Stimulated activated CD4-positive, alpha-beta T cell treated with anti-CD3 and anti-CD28 coated beads, Interleukin-1b, Interleukin-23, amount 100 ng/mL, for 4 hours (primary cell): ENCODE data around the gene RNF130.
"Not testable (repeated sequence)": the region's sequence is repeated elsewhere in the genome, so short reads cannot be mapped to it uniquely, and the experiment has no call there.

Experiments used
- DNase-seq, 2 donors: peaks; one replicate each; pipeline ENCODE4 v3.0.0-alpha.2; 2020; ENCODE audit warnings: low read depth in 2 of 2

The RNF130 gene

DNA sequence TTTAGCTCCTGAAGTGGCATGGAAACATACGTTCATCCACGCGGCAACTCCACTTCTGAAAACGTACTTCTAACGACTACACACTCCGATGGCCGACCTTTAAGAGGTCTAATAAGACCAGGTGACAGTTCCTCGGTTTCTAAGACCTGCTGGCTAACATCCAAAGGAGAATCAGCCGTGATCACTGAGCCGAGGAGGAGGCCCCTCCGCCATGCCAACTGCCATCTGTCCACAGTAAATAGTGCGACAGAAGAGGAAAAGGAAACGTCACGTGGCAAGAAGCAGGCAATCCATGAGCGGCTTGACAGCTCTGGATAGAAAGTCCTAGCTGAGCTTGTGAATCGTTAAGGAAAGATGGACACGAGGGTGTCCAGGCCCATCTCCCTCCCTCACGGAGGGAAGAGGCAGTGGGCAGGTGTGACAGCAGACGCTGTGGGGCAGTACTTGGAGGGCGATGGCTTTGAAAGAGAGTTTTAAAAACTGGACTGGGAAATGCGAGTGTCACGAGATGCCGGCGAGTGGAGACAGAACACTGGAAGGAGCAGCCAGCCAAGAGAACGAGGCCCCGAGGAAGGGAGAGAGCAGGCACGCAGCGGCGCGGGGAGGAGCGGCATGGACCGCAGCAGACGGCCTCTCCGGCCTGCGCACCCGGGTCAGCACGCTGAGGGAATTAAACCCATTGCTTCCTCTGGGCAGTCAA lies 97.2 kb downstream of the RNF130 start:
- no peak for DNase-seq

DNA sequence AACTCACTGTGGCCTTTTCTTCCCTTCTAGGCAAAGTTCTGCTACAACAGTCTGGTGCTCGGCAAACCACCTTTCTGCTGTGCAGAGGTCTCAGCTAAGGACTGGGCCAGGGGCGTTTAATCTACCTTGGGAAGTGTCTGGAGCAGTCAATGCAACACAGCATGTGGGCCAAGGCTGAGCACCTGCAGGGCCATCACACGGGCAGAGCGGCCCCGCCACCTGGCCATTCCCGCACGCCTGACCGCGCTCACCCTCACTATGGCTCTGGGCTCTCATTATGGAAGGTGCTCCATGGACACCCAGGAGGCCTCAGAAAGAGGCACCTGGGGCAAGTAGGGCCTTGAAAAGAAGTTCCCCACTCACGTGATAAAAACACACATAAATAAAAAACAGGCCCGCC lies 98.2 kb downstream of the RNF130 start:
- no peak for DNase-seq

DNA sequence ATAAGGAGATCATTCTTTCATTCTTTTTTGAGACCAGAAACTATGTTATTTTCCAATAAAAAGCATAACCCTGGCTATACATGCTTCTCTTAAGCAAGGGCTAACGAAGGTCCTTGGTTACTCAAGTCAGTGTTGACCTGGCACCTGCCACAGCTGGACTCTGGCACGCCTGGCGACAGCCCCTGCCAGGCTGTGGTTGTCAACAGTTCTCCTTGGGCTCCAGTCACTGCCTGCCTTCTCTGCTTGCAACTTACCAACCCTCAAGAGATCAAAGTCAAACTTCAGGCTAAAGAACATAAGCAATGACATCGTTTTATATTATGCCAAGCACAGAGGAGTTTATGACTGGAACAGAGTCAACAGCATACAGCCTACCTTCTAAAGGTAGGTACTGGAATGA lies 102.4 kb downstream of the RNF130 start:
- no peak for DNase-seq

DNA sequence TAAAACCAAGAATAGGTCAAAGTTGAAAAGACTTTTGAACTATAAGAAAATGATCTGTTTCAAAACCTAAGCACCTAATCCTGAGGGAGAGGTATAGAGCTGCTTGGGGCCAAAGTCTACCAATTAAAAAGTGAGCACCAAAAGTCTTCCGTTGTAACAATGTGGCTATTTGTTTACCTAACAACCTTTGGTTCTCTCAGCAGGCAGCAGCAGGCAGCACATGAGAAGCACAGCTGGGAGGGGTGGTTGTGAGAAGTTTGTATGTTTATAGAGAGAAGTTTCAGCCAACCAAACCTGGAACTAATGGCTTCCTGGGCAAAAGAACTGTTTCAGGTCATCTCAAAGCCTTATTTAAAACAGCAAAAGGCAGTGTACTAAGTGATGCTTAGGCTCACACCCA lies 104.1 kb downstream of the RNF130 start:
- DNase-seq = no peak

DNA sequence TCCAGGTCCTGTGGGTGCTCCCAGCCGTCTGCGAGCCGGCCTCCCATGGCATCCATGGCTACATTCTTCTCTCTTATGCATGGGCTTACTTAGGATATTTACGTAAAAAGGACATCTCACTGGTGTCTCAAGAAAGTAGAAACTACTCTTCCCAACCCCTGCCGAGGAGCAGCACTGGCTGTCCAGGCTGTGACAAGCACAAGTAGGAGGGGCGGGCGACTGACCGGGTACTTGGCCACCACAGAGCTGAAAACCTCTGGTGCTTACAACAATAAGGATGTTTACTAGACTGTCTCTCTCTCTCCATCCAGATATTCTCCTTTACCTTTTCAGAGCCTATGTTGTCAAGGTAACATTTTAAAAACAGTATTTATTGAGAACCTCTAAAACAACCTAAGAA lies 107.5 kb downstream of the RNF130 start:
- DNase-seq = no peak

- no peak for DNase-seq
Measured at GRCh38 chr5:179963375-179963774, 108.2 kb downstream of the RNF130 start.

GRCh38 chr5:179960204-179960831 lies 111.2 kb downstream of the RNF130 start:
- DNase-seq = no peak

DNA sequence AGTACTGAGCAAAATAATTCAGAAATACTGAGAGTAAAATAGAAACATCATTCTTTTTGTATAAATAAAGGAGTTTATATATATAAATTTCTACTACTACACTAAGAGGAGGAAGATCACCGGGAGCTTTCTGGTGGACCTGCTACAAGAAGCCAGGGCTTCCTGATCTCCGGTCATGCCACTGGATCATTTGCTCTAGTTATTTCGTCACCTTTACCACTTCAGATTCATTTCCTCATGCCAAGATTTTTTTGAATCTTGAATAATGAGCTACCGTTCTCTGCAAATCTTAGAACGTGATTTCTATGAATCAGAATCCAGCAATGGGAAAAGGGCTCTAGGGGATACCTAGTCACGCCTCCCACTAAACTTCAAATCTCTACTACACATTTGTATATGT lies 111.9 kb downstream of the RNF130 start:
- DNase-seq = no peak

GRCh38 chr5:179959118-179959517 lies 112.4 kb downstream of the RNF130 start:
- DNase-seq = not testable (repeated sequence)

DNA sequence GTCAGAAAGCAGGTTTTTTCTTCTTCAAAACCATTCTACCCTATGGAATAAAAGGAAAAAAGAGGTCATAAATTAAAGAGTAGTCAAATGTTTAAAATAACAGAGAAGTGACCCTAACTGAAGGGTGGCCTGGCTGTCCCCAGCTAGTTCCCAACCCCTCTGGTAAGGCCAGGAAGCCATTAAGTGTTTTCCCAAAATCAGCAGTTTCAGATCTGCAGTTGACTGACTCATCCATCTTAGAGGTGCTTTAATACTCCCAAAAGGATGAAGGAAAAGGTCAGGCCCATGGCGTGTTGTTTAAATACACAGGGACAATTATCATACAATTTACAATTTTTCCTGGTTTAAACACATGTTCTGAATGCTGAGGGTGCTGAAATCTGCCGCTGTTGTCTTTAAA lies 115.9 kb downstream of the RNF130 start:
- no peak for DNase-seq

GRCh38 chr5:179955062-179955461 lies 116.5 kb downstream of the RNF130 start:
- no peak for DNase-seq

GRCh38 chr5:179954434-179954833 lies 117.1 kb downstream of the RNF130 start:
- no peak for DNase-seq

GRCh38 chr5:179953987-179954386 lies 117.6 kb downstream of the RNF130 start:
- no peak for DNase-seq

- DNase-seq = no peak
Measured at GRCh38 chr5:179936976-179937681, 134.4 kb downstream of the RNF130 start.

GRCh38 chr5:179930788-179931473 lies 140.6 kb downstream of the RNF130 start:
- DNase-seq = no peak

DNA sequence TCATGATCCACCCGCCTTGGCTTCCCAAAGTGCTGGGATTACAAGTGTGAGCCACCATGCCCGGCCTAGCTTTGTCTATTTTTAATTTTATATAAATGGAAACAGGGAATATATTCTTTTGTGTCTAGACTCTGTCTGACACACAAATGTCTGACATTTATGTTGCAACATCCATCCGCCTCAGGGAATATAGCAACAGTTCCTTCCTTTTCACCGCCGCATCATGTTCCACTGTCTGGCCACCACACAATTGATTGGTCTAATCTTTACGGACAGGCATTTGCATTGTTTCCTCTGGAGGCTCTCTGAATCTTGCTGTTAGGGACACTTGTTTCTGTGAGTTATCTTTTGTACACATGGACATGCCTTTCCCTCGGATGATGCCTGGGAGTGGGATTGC lies 143.7 kb downstream of the RNF130 start:
- DNase-seq = no peak

DNA sequence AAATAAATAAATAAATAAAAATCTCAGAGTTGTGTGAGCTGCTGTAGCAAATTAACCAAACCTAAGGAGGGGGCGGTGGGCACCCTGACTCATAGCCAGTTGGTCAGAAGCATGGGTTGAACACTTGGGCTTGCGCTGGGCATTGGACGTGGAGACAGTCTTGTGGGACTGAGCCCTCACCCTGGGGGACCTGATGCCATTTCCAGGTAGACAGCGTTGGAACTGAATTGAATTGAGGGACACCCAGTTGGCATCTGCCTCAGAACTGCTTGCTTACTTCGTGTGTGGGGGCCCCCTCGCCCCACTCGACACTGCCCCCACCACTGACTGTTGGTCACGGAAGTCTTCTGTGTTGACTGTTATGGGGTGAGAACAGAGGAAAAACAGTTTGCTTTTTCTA lies 144.9 kb downstream of the RNF130 start:
- DNase-seq = no peak

DNA sequence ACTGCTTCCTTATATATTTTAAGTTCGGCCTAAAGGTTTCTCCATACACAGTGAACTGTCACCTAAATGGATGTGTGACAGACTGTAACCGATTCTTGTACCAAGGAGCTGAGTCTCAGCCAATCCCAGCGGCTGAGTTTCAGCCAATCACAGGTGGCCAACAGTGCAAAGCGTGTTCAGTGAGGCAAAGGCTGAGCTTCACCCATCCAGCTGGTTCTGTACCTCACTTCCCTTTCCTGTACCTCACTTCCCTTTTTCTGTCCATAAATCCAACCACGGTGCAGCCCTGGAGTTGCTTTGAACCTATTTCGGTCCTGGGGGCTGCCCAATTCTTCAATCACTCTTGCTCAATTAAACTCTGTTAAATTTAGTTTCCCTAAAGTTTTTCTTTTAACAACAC lies 148.1 kb downstream of the RNF130 start:
- DNase-seq = no peak

DNA sequence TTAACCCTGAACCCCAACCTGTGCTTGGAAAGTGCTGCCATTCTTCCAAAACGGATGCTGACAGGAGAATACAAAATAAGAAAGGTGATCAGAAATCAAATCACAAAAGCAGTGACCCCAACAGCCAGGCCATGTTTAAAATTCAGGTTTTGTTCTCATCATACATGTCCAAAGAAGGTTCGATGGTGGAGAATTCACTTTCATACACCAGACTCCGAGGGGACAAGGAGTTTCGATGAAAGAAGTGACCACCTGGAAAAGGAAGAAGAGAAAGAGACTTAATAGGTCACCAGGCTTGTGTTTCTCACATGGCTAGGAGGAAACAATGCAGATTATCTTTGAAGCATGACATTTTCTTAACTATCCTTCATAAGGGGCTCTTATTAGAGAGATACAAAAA lies 151.4 kb downstream of the RNF130 start:
- DNase-seq = no peak

GRCh38 chr5:179919487-179920060 lies 152.0 kb downstream of the RNF130 start:
- no peak for DNase-seq

GRCh38 chr5:179918742-179919486 lies 152.6 kb downstream of the RNF130 start:
- no peak for DNase-seq
